Peyer's patch (tissue), 4 donors: Measurements from ENCODE around the gene KCNN1.

Experiments
- CTCF ChIP-seq, 6 experiments: fragments of 450-650 bp in 4 of 6; fragments of 200-600 bp in 2 of 6; sonication (generic) in 1 of 6; IDR thresholded peaks; one replicate each; pipeline ENCODE4 v1.5.1; 2017 to 2019; ENCODE audit warnings: antibody characterized with exemption in 6 of 6, mild to moderate bottlenecking in 3 of 6, moderate library complexity in 1 of 6
- POLR2A ChIP-seq, 2 donors: fragments of 450-650 bp; IDR thresholded peaks; one replicate each; pipeline ENCODE4 v1.5.1; 2017; ENCODE audit warnings: antibody characterized with exemption in 2 of 2, mild to moderate bottlenecking in 2 of 2, moderate library complexity in 2 of 2

- TF ChIP-seq CTCF (IDR thresholded peaks at IDR 0.05) (peak in 1 of 6 experiments; percentile 2), POLR2A (IDR thresholded peaks at IDR 0.05) (peak; percentile 72 to 74)
Observed at GRCh38 chr19:18000915-18001776, 34.2 kb downstream of the KCNN1 start.
